Measurements from ENCODE around the gene EEFSEC. TPM values are rescaled to one million over a fixed set of nuclear protein-coding genes. Genes with fewer than 3 reads are reported as not detected.

Gene EEFSEC
- total RNA-seq, 1 experiment from 2014 or later, result 9.5 TPM

GRCh38 chr3:128226795-128227395 lies 73.6 kb downstream of the EEFSEC start:
- Histone ChIP-seq H3K79me1 (ENCODE audit: insufficient read depth, low read depth, low read length, poor library complexity, severe bottlenecking) (no peaks in the 10 kb centered on the region), H2BK12ac (ENCODE audit: insufficient read length, low read depth, low read length) (no peak overlapping the region), H2BK20ac (ENCODE audit: low read depth, low read length, poor library complexity, severe bottlenecking) (no peak overlapping the region), H2BK120ac (ENCODE audit: low read depth, low read length, poor library complexity, severe bottlenecking) (no peak overlapping the region), H4K91ac (ENCODE audit: insufficient read length, low read depth, low read length) (no peak overlapping the region), H3T11ph (ENCODE audit: low read length) (no peak overlapping the region), H3K9me3 (ENCODE audit: control insufficient read depth, low read depth, low read length) (peaks cover 13% of the 10 kb centered on the region), H3K79me2 (ENCODE audit: insufficient read depth, low read length) (no peaks in the 10 kb centered on the region), H3K23ac (ENCODE audit: insufficient read length, low read depth, low read length) (no peak overlapping the region), H2AFZ (ENCODE audit: low read length) (no peak overlapping the region), H4K8ac (replicated peaks; ENCODE audit: insufficient read length, low read depth, low read length) (no peak overlapping the region), H3K56ac (ENCODE audit: insufficient read length, low read depth, low read length) (no peak overlapping the region), H2BK15ac (ENCODE audit: low read depth, low read length) (no peak overlapping the region), H3K27ac (ENCODE audit: insufficient read length, low read depth, low read length) (no peak overlapping the region), H3K9ac (ENCODE audit: extremely low read depth, insufficient read length, low read length) (no peak overlapping the region), H2AK5ac (ENCODE audit: insufficient read length, low read length) (no peak overlapping the region), H3K4me1 (ENCODE audit: insufficient read depth, low read length) (0 out of 2 replicates have a peak, but pooled peaks cover 3% of the 10 kb centered on the region), H4K20me1 (ENCODE audit: control insufficient read depth, insufficient read depth, insufficient read length) (peaks cover 4% of the 10 kb centered on the region), H3K4ac (ENCODE audit: low read depth, low read length) (no peak overlapping the region), H3K27me3 (ENCODE audit: insufficient read depth, low read length) (no peaks in the 10 kb centered on the region), H2BK5ac (ENCODE audit: insufficient read length, low read length) (no peak overlapping the region), H3K14ac (ENCODE audit: insufficient read depth, low read length) (no peak overlapping the region; the same call in 1 of the 2 replicates), H4K5ac (ENCODE audit: insufficient read length, low read depth, low read length) (no peak overlapping the region), H3K18ac (ENCODE audit: insufficient read length, low read depth, low read length) (no peak overlapping the region), H3K23me2 (ENCODE audit: insufficient read length, low read depth, low read length, poor library complexity, severe bottlenecking) (no peaks in the 10 kb centered on the region), H3K4me2 (ENCODE audit: insufficient read depth, insufficient read length, low read length) (no peak overlapping the region)
- Mint-ChIP-seq H3K27me3 (ENCODE audit: low read depth) (peaks cover 4% of the 10 kb centered on the region), H3K9me3 (peaks cover 21 to 22% of the 10 kb centered on the region in 2 experiments), H3K4me3 (no peak overlapping the region), H3K27ac (peak overlapping the region in 1 of 3 experiments; percentile 74; a peak in 2 of 7 replicates), H3K4me1 (peaks cover 22 to 27% of the 10 kb centered on the region in 2 experiments), H3K36me3 (ENCODE audit: insufficient read depth in 1 of 3, low read depth in 3 of 3) (peaks cover 9 to 20% (median 12%) of the 10 kb centered on the region in 3 experiments; a peak in 5 of 7 replicates)
- DNase-seq, result peak; percentile 82
- TF ChIP-seq CTCF (conservative IDR thresholded peaks at IDR 0.05), result peak; percentile 97
- no CpG with 5 or more reads among the region's 5 CpGs for WGBS (ENCODE audit: extremely low coverage, insufficient read length, low lambda C conversion rate)
